HG03558 (cell line): ENCODE data around the gene GFRA1.

ENCODE experiments used
- ATAC-seq: cut with Tn5 transposase; IDR thresholded peaks from one replicate; pipeline ENCODE4 v1.9.1; 2021; ENCODE audit warnings: moderate number of reproducible peaks; ENCODE audit not compliant: unreplicated experiment; ENCODE audit errors: extremely low read depth

Gene GFRA1

DNA sequence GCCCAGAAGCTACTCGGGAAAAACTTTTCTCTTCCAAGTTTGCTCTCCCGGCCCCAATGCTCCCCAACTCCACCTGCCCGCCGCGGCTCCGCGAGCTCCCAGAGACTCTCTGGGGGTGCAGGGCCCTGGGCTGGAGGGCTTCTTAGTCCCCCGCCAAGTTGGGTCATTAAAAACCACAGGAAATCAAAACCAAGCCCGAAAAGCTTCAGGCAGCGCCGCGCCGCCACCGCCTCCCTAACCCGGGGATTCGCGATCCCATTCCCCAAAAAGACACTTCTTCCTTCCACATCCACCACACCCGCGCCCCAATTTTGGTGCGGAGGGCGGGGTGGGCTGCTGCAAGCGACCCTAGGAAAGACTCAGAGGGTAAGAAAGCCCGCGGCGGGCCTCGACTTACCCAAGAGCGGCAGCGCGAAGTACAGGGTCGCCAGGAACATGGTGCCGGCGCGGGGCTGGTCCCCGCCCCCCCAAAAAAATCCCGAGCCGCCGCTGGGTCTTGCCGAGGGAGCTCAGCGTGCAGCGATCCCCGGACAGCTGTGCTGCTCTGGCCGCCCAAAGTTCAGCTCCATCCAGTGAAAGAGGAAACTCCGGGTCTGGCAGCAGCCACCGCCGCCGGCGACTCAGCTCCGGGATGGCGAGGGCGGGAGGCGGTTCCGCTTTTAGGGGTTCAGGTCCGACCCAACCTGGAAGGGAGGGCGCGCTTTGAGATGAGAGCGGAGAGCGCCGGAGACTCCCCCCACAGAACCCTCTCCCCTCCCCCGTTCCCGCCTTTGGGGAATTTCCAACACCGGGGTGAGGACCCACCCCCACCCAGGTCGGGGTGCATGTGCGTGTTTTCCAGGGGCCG lies 1.2 kb downstream of the GFRA1 start:
- no peak for ATAC-seq

- ATAC-seq: no peak
Observed at GRCh38 chr10:116270771-116271592, 2.0 kb downstream of the GFRA1 start.

- no peak for ATAC-seq
Observed at GRCh38 chr10:116270126-116270770, 2.8 kb downstream of the GFRA1 start.

GRCh38 chr10:116269619-116270018 lies 3.4 kb downstream of the GFRA1 start:
- no peak for ATAC-seq

- ATAC-seq: no peak
Observed at GRCh38 chr10:116268976-116269375, 4.0 kb downstream of the GFRA1 start.

DNA sequence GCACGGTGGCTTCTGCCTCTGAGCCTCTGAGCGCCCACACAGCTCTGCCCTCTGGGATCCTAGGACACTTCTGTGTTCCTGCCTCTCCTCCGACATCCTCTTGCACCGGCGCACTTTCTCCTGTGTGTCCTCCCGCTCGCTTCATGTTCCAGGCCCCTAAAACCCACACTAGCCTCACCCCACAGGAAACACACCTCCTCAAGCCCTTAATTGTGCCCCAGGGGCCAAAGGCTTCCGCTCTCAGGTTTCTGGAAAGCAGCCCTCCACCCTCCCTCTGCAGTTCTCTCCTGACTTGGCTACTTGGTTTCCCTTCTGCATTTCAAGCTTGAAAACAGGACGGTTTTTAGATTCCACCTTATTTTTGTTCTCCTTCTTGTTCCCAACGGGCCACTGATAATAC lies 7.3 kb downstream of the GFRA1 start:
- no peak for ATAC-seq

- no peak for ATAC-seq
Observed at GRCh38 chr10:116263870-116264655, 8.9 kb downstream of the GFRA1 start.

GRCh38 chr10:116262678-116263077 lies 10.3 kb downstream of the GFRA1 start:
- no peak for ATAC-seq

- no peak for ATAC-seq
Observed at GRCh38 chr10:116260599-116260998, 12.4 kb downstream of the GFRA1 start.

GRCh38 chr10:116259638-116260037 lies 13.4 kb downstream of the GFRA1 start:
- no peak for ATAC-seq

DNA sequence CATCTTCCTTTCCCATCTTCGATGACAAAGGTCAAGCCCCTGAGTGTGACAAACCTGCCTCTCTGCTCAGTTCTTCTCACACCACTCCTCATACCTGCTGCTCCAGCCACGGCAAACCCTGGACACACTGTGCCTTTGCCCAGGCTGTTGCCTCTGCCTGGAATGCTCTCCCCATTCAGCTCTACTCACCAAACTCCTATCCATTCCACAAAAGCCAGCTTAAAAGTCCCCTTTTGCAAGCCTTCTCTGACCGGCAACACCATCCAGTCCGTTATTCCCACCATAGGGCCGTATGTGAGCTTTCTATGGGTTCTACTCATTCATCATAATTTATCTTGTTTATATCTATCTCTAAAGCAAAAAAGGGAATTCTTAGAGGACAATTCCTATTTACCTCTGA lies 15.2 kb downstream of the GFRA1 start:
- ATAC-seq: no peak

DNA sequence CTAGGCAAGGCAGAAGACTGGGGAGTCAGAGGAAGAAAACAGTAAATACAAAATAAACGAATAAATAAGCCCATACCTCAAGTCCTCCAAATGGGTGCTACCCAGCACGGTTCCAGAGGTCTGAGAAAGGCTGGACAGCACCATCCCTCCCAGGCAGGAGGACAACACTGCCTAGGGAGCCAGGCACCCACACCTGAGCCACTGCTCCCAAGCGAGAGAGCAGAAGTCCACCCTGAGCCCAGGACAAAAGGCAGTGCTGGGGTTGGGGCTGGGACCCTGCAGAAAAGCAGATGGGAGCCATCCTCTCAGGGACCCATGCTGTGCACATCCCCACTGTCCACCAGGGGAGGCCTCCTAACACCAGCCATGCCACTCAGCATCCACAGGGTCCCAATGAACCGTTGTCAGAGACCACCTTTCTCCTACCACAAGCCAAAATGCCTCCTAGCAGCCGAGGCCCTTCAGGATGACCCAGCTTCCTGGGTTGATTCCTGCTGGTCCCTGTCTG lies 16.2 kb downstream of the GFRA1 start:
- no peak for ATAC-seq

DNA sequence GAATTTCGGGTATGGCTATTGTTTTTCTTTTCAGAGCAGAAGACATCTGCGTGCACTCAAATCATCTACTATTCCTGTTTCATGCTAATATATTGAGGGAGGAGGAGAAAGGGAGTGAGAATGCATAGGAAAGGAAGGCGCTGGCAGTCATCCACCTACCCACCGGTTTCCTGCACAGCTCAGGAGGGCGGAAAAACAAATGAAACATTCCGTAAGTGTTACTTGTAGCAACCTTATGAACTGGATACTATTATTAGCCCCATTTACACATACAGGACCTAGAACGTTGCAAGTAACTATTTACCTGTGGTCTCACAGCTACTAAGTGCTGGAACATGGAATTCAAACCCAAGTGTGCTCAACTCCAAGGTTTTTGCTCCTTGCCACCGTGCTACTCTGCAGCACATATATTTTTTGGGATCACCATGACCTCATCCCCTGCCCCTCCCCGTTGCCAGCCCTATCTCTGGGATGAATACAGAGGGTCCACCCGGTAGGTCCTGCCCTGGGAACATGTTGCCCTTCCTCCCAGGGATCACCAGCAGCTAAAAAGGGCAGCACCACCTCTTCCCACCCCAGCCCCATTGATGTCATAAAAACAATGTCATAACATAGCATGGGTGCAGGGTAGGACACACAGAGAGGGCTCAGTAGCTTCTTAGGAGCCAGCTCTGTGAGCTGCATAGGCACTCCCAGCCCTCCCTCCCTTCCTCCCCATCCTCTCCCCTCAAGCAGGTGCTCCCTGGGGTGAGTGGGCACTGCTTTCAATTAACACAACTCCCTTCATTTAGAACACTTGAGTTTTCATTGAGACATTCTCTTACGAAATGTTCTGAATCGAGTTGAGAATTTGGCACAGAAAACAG lies 16.9 kb downstream of the GFRA1 start:
- ATAC-seq: no peak

DNA sequence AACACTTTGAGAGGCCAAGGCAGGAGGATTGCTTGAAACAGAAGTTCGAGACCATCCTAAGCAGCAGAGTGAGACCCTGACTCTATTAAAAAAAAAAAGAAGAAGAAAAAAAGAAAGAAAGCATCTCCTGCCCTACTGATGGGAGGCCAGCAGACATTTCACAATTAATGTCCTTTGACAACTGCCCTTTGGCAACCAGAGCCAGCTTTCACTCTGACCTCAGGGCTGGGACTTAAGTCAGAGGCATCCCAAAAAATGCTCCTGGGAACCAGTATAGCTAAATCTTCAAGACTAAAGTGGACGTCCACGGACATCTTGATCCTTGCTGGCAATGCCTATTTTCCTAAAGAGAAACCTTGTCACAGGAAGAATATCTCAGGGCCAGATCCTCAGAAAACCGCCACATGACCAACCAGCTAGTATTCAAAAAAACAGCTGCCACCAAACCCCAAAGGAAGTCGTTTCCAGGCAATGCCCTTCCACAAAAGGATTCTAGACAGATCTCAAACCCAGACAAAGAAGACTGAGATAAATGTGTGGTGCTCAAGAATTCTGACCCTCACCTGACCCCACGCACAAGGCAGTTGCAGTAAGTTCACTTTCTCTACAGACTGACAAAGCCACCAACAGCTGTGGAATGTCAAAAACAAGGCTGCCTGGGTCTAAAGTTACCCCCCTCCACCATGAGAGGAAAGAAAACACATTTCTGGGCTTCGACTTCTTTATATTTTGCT lies 18.4 kb downstream of the GFRA1 start:
- ATAC-seq: no peak

DNA sequence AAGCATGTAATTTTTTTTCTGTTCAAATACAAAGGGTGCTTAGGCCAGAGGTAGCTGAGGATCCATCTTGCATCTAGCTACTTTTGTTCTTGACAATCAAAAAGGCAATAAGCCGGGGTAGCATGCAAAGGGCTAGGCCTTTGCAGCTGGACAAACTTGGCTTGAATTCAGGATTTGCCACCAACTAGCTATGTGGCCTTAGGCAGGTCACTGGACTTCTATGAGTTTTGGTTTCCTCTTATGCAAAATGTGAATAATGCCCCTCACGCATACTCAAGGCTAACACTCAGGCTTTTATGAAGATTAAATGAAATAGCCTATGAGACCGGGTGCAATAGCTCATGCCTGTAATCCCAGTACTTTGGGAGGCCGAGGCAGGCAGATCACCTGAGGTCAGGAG lies 19.3 kb downstream of the GFRA1 start:
- ATAC-seq: no peak

GRCh38 chr10:116251602-116252395 lies 21.2 kb downstream of the GFRA1 start:
- no peak for ATAC-seq

DNA sequence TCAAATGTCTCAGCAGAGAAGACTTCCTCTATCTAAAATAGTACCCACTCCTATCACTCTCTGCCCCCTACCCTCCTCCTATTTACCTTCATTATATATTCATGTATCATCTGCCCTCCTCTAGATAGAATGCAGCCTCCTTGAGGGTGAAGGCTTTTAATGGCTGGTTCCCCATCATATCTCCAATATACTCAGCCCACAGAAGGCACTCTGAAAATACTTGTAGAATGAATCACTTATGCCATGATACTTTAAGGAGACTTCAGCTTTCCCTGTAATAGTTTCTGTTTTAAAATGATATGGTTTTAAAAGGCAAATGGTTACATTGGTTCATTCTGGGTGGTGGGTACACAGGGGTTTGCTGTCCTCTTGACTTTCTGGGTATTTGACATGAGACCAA lies 25.3 kb downstream of the GFRA1 start:
- ATAC-seq: no peak

DNA sequence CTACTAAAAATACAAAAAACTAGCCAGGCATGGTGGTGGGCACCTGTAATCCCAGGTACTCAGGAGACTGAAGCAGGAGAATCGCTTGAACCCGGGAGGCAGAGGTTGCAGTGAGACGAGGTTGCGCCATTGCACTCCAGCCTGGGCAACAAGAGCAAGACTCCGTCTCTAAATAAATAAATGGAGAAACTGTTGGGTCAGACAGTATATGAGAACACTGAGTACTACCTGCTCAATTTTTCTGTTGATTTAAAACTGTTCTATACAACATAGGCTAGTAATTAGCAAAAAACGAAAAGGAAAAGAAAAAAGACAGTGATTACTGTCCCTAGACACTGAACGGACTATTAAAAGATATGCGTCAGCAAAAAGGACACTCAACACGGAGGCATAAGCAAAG lies 26.7 kb downstream of the GFRA1 start:
- ATAC-seq: no peak
